ENCODE measurements around the gene LSP1.

Gene LSP1

DNA sequence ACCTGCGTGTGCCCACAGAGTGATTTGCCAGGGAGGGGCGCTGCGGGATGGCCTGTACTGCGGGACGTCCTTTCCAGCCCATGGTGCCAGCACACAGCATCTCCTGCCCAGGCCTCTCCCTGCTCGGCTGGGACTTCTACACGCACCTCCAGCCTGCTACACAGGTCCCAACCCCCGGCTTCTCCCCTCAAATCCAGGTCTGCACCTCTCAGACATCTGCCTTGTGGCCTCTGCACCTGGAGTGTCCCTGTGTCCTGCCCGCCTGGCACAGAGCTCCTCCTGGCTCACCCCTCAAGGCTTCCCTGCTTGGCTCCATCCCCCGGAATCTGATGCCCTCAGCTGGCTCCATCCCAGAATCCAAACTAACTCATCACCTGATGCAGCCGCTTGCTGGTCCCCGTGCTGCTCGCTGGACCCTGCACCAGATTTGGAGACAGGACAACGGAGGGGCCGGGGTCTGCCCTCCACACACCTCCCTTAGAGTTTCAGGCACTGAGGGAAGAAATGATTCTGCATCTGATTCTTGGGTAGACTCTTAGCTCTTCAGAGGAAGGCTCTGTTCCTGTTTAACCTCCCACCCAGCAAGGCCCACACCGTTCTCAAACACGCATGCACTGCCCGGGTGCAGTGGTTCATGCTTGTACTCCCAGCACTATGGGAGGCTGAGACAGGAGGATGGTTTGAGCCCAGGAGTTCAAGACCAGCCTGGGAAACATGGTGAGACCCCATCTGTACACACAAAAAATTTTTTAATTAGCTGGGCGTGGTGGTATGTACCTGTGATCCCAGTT lies 4.0 kb upstream of the LSP1 start:
- no peak for DNase-seq (ENCODE audit: low spot score)

DNA sequence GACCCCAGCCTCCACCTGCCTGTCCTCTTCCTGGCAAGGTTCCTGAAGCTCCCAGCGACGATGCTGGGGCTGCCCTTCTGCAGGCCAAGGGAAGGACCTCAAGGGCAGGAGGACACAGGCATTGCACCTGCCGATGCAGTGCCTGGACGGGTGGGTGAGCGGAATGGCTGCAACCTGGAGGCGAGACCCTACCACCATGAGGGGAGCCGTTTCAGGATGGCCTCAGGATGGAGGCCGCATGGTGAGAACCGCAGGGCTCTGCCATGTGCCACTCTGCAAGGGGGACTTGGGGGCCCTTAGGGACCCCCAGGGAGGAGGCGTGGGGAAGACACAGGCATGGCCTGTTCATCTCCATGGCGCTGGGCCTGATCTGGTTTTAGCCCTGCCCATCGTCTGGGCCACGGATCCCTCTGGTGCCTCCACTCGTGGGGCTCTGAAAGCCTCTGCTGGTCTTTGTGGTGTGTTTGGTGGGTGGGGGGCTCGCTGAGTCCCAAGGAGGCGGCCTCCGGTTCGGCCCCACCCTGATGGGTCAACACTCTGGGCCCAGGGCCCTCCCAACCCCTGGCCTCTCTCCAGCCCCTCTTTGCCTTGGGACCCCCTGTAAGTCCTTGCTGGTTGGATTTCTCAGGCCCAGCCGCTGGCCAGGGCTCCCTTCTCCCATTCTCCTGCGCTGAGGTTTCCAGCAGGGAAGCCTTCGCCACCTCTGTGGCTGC lies 1.3 kb upstream of the LSP1 start:
- no peak for DNase-seq (ENCODE audit: low spot score)

DNA sequence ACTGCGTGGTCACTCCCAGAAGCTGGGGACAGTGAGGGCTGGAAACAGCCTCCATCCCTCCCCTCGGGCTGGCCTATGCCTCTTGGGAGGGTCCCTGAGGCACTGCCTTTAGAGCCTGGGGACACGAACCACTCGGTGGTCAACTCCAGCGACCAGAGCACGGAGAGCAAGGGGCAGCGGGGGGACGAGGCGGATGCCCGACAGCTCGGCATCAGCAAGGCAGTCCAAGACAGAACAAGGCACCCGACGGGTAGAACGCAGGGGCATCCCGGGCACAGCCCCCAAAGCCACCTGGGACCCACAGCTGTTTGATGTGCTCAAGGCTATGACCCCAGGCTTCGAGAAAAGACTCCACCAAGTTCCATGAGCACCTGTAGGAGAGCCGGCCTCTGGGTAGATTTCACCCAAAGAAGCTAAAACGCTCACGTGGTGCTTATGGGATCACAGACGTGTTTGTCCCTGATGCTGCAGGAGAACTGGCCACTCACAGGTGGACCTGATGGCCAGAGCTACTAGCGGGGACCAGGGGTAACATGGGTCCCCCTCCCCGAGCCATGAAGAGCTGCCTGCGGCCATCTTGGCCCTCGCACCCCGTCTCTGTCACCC lies 510 bp upstream of the LSP1 start:
- DNase-seq (ENCODE audit: low spot score) = no peak

DNA sequence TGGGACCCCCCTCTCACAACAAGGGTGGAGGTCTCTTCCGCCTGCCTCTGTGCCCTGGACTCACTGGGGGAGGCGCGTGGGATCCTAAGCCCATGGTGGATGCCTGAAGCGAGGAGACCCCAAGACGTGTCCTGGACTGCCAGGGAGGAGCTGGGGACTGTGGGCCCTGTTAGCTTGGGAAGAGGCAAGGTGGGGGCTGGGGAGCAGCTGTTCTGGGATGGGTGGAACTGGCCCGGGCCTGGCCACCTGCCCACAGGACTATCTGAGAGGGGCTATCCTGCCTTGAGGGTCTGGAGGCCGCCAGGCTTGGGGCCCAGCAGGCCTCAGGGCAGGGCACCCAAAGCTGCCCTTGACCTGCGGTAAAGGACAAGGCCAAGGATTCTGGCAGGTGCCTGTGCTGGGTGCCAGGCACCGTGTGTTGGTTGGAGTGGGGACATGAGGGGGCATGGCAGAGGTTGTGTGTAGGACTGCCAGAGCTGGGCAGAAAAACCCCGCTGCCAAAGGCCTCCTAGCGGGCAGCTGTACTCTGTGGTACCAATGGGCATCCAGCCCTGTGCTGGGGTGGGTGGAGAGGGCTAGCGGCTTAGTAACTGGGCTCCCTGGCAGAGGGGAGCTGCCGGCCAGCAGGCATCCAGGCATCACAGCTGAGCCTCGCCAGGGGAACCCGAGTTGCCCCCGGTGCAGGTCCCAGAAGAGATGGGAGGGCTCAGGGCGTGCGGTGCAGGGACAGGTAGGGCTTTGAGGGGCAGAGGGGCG lies 670 bp downstream of the LSP1 start:
- DNase-seq (ENCODE audit: low spot score) = no peak

DNA sequence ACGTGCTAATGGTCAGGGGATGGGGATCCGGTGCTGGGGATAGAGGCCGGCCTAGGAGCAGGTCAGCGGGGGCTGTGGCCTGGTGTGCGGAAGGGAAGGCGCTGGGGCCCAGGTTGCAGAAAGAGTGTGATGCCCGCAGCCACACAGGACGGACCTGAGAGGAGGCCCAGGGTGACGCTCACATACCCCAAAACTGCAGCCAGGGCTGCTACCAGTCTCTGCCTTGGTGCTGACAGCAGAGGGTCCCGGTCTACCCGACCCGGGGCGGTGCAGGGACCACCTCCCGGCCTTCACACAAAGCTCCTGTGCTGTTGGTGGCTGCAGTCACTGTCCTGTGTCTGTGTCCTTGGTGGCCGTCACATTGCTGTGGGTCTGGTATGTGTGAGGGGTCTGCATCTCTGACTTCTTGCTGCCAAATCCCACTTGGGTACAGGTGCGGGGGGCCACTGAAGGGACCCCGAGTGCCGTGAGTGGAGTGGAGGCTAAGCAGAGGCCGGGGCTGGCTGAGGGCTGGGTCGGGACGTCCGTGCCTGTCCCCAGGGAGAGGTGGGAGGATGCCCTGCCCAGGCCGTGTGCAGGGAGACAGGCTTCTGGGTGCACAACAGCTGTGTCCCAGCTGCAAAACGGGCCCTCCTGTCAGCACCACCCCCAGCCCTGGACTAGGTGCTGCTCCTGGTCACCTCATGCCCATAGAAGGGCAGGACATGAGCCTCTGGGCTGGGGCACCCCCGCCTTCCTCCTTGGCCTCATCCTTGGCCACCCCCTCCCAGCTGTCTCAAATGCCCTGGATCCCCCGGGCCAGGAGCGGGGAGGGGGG lies 1.5 kb downstream of the LSP1 start:
- no peak for DNase-seq (ENCODE audit: low spot score)

DNA sequence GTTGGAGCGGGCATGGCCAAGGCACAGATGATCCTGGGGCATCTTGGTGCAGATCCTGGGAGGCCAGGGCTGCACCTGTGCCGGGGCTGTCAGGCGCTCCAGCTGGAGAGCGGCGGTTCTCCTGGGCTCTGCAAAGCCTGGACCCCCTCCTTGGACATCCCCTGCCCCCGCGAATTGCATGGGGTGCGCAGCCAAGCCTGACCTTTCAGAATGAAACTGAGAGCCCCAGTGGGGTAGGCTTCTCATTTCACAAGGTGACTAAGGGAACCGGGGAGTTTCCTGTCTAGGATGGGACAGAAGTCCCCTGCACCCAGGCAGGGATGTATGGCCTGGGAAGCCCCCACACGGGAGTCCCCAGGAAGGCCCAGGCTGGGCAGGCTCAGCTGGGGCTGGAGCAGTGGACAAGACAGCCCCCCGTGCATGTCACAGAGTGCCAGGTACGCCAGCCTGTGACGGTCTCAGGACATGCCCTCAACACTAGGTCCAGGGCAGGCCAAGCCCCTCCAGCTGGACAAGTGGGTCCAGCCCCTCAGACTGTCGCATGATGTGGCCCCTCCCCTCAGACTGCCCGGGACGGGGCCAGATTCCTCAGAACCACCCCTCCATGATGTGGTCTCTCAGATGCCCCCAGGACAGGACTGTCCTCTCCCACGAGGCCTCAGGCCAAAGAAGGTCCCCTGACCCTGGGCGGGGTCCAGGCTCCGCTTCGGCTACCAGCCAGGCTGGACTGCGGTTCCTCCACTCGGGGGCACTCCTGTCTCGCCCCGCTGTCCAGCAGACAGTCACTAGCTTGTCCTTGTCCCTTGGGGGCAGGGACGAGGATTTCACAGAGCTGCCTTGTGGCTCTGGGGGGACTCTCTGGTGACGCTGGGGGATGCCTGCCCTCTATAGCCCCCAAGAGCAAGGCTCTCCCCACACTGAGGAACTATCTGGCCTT lies 2.3 kb downstream of the LSP1 start:
- DNase-seq (ENCODE audit: low spot score) = no peak

DNA sequence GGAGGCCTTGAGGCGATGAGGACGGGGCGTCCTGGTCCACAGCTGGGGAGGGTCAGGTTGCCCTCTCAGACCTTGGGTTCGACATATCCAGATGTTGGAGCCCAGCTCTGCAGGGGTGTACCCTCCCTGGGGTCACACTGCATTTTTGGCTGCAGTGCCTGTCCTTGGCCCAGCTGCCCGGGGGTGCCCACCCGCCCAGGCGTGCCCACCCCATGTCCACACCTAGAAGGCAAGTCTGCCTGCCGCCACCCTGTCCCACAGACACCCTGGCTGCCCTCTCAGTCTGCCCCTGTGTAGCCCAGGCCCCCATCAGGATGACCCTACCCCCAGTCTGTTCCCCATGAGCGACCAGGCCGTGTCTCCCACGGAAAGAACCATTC lies 3.0 kb downstream of the LSP1 start:
- no peak for DNase-seq (ENCODE audit: low spot score)

DNA sequence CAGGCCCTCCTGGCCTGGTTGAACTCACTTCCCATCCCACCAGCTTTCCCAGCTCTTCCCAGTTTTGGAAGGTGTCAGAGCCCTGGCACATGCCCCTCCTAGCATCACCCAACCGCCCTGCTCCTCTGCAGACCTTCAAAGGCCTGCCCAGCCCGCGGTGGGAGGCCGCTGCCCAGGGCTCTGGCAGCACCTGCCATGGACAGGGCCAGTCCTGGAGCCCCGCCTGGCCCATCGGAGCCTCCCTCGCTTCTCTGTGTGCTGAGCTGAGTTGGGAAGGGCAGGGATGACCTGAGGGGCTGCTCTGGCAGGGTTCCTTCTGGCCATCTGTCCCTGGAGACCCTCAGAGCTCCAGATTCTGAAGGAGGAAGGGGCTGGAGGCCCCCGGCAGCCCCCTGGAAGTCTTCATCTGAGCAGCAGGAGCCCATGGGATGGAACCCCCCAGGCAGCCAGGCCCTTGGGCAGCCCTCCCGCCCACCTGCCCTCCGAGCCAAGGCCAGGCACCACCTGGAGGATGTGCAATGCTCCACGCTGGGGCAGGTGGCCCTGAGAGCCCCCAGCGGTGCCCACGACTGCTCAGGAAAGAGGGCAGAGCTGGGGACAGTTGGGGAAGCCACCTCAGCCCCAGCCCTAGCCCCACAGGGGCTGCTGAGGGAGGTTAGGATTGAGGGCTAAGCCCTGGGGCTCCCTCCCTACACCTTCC lies 3.6 kb downstream of the LSP1 start:
- DNase-seq (ENCODE audit: low spot score) = no peak

DNA sequence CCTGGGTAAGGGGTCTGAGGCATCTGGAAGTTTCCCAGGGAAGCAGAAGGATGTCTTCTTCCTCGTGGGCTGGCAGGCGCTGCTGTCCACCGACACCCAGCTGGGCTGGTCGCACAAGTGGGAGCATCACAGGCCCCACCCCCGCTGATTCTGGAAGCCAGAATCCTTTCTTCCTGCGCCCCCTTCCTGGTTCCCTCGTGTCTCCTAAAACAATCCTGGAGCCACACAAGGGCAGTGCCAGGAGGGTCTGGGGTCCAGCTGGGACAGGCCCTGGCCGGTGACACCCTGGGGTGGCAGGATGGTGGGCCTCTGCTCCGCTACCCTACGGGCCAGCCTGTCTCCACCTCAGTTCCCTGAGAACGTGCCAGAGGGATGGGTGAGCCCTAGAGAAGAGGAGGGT lies 4.2 kb downstream of the LSP1 start:
- DNase-seq (ENCODE audit: low spot score) = no peak

DNA sequence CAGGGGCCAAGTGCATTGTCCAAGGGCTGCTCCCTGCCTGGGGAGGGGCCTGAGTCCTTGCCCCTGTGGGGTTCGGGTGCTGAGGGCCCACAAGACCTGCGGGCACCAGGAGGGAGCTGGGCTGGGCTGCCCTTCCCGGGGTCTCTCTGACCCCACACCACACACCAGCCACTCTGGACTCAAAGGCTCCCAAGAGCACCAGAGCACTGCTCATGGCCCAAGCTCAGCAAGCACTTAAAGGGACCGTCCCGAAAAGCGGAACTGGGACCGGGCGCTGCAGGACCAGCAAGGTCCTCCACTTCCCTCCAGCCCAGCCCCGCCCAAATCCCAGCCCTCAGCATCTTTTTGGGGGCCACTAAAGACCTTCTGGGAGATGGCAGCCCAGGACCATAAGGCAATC lies 5.3 kb downstream of the LSP1 start:
- DNase-seq (ENCODE audit: low spot score) = no peak

DNA sequence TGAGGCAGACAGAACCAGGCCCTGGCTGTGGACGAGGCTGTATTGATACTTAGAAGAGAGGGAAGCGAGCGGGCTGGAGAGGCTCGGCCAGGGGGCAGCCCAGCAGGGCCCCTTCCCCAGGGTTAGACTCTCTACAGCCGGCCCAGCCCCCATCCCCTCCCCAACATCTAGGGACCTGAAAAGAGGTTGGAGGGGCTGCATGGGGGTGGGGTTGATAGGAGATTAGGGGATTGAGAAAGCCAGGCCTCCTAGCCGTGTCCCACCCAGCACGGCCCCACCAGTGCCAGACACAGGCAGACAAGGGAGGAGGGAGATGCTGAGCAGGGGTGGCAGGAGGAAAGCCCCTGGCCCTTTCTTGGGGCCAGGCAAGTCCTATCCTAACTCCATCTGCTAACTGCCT lies 5.7 kb downstream of the LSP1 start:
- no peak for DNase-seq (ENCODE audit: low spot score)

DNA sequence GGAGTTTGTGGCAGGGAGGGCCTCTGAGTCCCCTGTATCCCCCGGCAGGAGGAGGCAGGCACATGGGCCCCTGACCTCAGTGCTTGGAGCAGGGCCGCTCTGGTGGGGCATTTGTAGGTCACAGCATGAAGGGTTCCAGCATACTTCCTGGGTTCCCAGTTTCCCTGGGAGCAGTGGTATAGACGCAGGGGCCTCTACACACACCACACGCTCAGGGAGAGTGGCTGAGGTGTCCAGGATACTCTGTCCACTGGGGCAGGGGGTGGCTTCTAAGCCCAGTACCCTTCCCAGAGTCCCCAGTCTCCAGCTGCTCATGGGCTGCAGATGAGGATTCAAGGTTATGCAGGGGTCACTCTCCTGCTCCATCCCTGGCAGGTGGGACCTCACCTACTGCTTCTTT lies 6.1 kb downstream of the LSP1 start:
- DNase-seq (ENCODE audit: low spot score) = no peak

DNA sequence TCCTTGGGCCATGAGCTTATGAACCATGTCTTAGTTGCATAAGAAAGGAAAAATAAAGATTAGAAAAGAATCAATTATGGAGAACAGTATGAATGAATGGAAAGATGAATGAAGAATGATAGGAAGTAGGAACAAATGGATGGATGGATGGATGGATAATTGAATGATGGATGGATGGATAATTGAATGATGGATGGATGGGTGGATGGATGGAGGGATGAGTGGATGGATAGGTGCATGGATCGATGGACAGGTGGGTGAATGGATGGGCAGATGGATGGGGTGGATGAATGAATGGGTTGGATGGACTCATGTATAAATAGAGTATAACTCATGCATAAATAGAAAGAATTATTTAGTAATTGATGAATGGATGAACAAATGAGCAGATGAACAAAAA lies 7.2 kb downstream of the LSP1 start:
- no peak for DNase-seq (ENCODE audit: low spot score)

DNA sequence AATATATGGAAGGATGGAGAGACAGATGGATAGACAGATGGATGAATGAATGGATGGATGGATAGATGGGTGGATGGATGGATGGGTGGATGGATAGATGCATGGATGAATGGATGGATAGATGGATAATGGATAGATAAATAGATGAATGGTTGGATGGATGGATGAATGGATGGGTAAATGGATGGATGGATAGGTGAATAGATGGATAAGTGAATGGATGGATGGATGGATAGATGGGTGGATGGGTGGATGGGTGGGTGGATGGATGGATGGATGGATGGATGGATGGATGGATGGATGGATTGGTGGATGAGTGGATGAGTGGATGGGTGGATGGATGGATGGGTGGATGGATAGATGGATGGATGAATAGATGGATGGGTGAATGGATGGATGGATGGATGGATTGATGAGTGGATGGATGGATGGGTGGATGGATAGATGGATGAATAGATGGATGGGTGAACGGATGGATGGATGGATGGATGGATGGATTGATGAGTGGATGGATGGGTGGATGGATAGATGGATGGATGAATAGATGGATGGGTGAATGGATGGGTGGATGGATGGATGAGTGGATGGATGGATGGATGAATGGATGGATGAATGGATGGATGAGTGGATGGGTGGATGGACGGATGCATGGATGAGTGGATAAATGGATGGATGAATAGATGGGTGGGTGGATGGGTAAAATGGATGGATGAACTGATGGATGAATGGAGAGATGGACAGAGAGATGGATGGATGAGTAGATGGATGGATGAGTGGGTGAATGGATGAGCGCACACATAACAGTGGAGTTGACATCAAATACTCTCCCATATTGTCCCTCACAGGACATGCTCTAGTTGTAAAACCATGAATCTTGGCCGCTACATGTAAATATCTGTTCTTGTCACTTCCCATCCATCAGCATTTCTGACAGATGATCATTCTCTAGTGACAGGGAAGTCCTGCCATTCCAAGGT lies 8.8 kb downstream of the LSP1 start:
- DNase-seq (ENCODE audit: low spot score) = no peak

DNA sequence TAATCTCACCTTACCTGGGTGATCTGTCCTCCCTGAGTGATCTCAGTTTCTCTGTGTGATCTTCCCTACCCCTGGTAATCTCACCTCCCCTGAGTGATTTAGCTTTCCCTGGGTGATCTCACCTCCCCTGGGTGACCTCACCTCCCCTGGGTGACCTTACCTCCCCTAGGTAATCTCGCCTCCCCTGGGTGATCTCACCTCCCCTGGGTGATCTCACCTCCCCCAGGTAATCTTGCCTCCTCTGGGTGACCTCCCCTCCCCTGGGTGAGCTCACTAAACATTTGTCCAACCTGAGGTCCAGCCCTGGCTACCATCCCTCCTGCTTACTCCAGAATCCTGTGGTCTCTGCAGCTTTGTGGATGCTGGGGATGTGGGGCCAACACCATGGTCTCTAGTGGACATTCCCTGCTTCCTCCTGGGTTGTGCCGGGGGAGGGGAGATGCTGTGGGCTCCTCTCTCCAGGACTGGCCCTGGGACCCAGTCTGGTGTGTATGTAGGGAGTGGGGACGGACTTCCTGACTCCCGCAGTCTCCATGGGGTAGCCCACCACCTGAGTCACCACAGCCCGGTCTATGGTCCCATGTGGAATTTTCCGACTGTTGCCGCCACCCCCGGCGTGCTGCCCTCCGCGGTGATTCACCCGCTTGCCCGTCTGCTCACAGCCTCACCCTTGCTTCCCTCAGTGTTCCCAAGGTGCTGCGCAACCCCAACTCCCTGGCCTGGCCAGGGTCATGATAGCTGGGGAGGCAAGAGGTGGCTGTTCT lies 9.9 kb downstream of the LSP1 start:
- DNase-seq (ENCODE audit: low spot score) = no peak

DNA sequence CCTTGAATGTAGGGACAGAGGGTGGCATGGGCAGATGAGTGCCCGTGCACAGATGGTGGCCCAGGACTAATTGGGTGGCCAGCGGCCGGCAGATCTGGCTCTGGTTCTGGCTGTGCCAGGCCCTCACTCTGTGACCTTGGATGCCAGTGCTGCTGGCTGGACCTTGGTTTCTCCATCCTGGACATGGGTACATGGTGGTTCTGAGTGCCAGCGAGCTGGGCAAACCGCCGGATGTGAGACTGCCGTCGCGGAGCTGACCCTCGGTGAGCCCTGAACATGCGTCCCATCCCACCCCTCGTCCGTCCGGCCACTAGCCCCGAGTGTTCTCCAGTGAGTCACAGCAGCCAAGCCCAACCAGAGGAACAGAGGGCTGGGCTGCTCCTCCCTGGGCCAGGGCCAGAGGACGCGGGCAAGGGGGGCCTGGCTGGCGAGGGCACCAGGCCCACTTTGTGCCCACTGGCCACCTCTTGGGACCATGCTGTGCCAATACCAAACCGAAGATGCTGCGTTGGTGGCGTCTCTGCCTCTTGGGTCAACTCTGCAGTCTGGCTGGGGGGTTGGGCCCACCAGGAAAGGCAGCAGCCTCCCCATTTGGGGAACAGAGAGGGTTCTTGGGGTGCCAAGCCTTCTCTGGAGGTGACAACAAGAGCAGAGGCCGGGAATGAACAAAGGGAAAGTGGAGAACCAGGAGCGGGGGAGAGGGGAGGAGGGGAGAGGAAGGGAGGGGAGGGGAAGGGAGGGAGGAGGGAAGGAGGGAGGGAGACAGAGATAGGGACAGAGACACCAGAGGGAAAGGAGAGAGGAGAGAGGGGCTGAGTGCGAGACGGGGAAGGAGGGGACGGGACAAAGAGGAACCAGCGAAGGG lies 10.7 kb downstream of the LSP1 start:
- DNase-seq (ENCODE audit: low spot score) = no peak

DNA sequence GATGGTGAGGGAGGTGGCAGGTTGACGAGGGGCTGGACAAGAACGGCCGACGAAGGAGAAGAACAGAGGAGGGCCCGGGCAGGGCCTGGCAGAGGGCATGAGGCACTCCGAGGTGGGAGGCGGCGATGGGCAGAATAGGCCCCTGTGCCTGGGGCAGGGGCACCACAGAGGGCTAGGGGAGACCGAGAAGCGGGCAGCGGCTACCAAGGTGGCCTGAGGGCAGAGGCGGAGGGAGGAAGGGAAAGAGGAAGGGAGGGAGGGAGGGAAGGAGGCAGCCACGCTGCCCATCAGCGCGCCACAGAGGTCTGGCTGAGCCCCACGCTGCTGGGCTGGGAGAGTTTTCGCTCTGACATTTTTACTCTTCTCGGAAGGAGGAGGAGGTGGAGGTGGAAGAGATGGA lies 11.3 kb downstream of the LSP1 start:
- DNase-seq (ENCODE audit: low spot score) = no peak
